WTC11 (cell line): ENCODE data around the gene RGS13. TPM values are rescaled to one million over a fixed set of nuclear protein-coding genes. Genes with fewer than 3 reads are reported as not detected.

ENCODE experiments used
- ATAC-seq: fragments of 200-7000 bp; cut with Tn5 transposase; 2 replicates; pipeline ENCODE4 v1.10.0; 2021; ENCODE audit warnings: mild to moderate bottlenecking, moderate library complexity
- CTCF ChIA-PET: fragments of 300-600 bp; sonication (Branson Sonifier 250); formaldehyde crosslinking; loops from one replicate; lab custom pipeline; 2021; ENCODE audit warnings: antibody characterized with exemption; lab: Charles Lee
- POLR2A ChIA-PET: fragments of 350-600 bp; sonication (Branson Sonifier 250); formaldehyde crosslinking; loops from one replicate; lab custom pipeline; 2021; ENCODE audit warnings: antibody characterized with exemption; lab: Charles Lee
- DNase-seq: peaks from one replicate; pipeline ENCODE4 v3.0.0; 2021; ENCODE audit warnings: low spot score
- H3K27ac Mint-ChIP-seq: 2 replicates; pipeline ENCODE4 v1.8.0; 2021; ENCODE audit warnings: mixed read lengths
- H3K27me3 Mint-ChIP-seq: 2 replicates; pipeline ENCODE4 v1.8.0; 2021; ENCODE audit warnings: low read depth, mild to moderate bottlenecking, moderate library complexity, mixed read lengths
- H3K36me3 Mint-ChIP-seq: 2 replicates; pipeline ENCODE4 v1.8.0; 2021; ENCODE audit warnings: mixed read lengths
- H3K4me1 Mint-ChIP-seq: 2 replicates; pipeline ENCODE4 v1.8.0; 2022; ENCODE audit warnings: mixed read lengths
- H3K4me3 Mint-ChIP-seq: 2 replicates; pipeline ENCODE4 v1.8.0; 2021; ENCODE audit warnings: mild to moderate bottlenecking, moderate library complexity, mixed read lengths
- H3K9me3 Mint-ChIP-seq: 2 replicates; pipeline ENCODE4 v1.8.0; 2021; ENCODE audit warnings: mixed read lengths
- JAZF1 ChIP-seq: fragments of 250-450 bp; sonication (Bioruptor Pico); IDR thresholded peaks from 2 replicates; pipeline ENCODE4 v1.9.0; 2021; ENCODE audit warnings: moderate library complexity, mild to moderate bottlenecking, inconsistent platforms
- MXD4 ChIP-seq: fragments of 250-450 bp; sonication (Bioruptor Pico); IDR thresholded peaks from 2 replicates; pipeline ENCODE4 v1.8.0; 2021; ENCODE audit warnings: mild to moderate bottlenecking, moderate library complexity, borderline replicate concordance
- NR2C2 ChIP-seq: sonication (generic); formaldehyde crosslinking; IDR thresholded peaks from 2 replicates; pipeline ENCODE4 v1.8.0; 2022; ENCODE audit warnings: mild to moderate bottlenecking, missing genetic modification reagents
- NR3C1 ChIP-seq: sonication (generic); formaldehyde crosslinking; conservative IDR thresholded peaks from 2 replicates; pipeline ENCODE4 v1.8.1; 2023; ENCODE audit warnings: low read depth, mild to moderate bottlenecking, missing genetic modification reagents
- ZNF121 ChIP-seq: sonication (generic); formaldehyde crosslinking; IDR thresholded peaks from 2 replicates; pipeline ENCODE4 v1.8.0; 2023; ENCODE audit warnings: missing genetic modification reagents
- ZNF219 ChIP-seq: sonication (generic); formaldehyde crosslinking; IDR thresholded peaks from 2 replicates; pipeline ENCODE4 v1.8.0; 2023; ENCODE audit warnings: missing genetic modification reagents, mild to moderate bottlenecking, borderline replicate concordance
- total RNA-seq: library from RNA; stranded (reverse); gene quantifications from 3 replicates; pipeline ENCODE4 v1.2.3, GENCODE V29; 2021
- TF ChIP-seq, protein P1 (sequence below): sonication (generic); formaldehyde crosslinking; IDR thresholded peaks from 2 replicates; pipeline ENCODE4 v1.8.1; 2022; ENCODE audit warnings: low read depth, missing genetic modification reagents, borderline replicate concordance
- TF ChIP-seq, protein P2 (sequence below): sonication (generic); formaldehyde crosslinking; IDR thresholded peaks from 2 replicates; pipeline ENCODE4 v1.8.1; 2022; ENCODE audit warnings: low read depth, mild to moderate bottlenecking, moderate library complexity, missing genetic modification reagents, borderline replicate concordance
- TF ChIP-seq, protein P3 (sequence below): sonication (generic); formaldehyde crosslinking; IDR thresholded peaks from 2 replicates; pipeline ENCODE4 v1.8.1; 2023; ENCODE audit warnings: mild to moderate bottlenecking, moderate library complexity, missing genetic modification reagents
- TF ChIP-seq, protein P4 (sequence below): sonication (generic); formaldehyde crosslinking; IDR thresholded peaks from 2 replicates; pipeline ENCODE4 v1.8.0; 2022; ENCODE audit warnings: mild to moderate bottlenecking, missing genetic modification reagents
- TF ChIP-seq, protein P5 (sequence below): sonication (generic); formaldehyde crosslinking; IDR thresholded peaks from 2 replicates; pipeline ENCODE4 v1.8.0; 2022; ENCODE audit warnings: mild to moderate bottlenecking, missing genetic modification reagents
- TF ChIP-seq, protein P6 (sequence below): fragments of 250-450 bp; sonication (Bioruptor Pico); IDR thresholded peaks from 2 replicates; pipeline ENCODE4 v1.8.0; 2021; ENCODE audit warnings: mild to moderate bottlenecking
- TF ChIP-seq, protein P7 (sequence below): sonication (generic); formaldehyde crosslinking; IDR thresholded peaks from 2 replicates; pipeline ENCODE4 v1.8.1; 2022; ENCODE audit warnings: mild to moderate bottlenecking, missing genetic modification reagents, moderate library complexity, borderline replicate concordance
- TF ChIP-seq, protein P8 (sequence below): fragments of 250-450 bp; sonication (Bioruptor Pico); conservative IDR thresholded peaks from 2 replicates; pipeline ENCODE4 v1.9.0; 2021; ENCODE audit warnings: mild to moderate bottlenecking
- TF ChIP-seq, protein P9 (sequence below): sonication (generic); formaldehyde crosslinking; IDR thresholded peaks from 2 replicates; pipeline ENCODE4 v1.8.0; 2023; ENCODE audit warnings: missing genetic modification reagents, mild to moderate bottlenecking, borderline replicate concordance

RGS13 gene
- total RNA-seq, 1 experiment from 2014 or later: not detected

DNA sequence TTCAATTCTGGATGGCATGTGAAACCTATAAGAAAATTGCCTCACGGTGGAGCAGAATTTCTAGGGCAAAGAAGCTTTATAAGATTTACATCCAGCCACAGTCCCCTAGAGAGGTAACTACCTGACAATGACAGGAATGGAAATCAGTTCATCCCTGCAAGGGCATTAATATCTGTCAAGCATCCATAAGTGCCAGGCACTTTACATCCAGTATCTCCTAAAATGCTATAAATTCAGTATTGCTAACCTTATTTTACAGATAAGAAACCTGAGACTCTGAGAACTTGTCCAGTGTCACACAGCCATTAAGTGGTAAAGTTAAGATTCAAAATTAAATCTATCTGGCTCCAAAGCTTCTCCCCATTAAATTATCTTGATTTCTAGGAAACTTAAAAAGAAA lies 22.3 kb downstream of the RGS13 start (continued):
- TF ChIP-seq, protein P1, sequence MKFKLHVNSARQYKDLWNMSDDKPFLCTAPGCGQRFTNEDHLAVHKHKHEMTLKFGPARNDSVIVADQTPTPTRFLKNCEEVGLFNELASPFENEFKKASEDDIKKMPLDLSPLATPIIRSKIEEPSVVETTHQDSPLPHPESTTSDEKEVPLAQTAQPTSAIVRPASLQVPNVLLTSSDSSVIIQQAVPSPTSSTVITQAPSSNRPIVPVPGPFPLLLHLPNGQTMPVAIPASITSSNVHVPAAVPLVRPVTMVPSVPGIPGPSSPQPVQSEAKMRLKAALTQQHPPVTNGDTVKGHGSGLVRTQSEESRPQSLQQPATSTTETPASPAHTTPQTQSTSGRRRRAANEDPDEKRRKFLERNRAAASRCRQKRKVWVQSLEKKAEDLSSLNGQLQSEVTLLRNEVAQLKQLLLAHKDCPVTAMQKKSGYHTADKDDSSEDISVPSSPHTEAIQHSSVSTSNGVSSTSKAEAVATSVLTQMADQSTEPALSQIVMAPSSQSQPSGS (CRISPR knock-in tag): no peak
- TF ChIP-seq, protein P2, sequence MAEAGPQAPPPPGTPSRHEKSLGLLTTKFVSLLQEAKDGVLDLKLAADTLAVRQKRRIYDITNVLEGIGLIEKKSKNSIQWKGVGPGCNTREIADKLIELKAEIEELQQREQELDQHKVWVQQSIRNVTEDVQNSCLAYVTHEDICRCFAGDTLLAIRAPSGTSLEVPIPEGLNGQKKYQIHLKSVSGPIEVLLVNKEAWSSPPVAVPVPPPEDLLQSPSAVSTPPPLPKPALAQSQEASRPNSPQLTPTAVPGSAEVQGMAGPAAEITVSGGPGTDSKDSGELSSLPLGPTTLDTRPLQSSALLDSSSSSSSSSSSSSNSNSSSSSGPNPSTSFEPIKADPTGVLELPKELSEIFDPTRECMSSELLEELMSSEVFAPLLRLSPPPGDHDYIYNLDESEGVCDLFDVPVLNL (CRISPR knock-in tag): no peak
- TF ChIP-seq, protein P3, sequence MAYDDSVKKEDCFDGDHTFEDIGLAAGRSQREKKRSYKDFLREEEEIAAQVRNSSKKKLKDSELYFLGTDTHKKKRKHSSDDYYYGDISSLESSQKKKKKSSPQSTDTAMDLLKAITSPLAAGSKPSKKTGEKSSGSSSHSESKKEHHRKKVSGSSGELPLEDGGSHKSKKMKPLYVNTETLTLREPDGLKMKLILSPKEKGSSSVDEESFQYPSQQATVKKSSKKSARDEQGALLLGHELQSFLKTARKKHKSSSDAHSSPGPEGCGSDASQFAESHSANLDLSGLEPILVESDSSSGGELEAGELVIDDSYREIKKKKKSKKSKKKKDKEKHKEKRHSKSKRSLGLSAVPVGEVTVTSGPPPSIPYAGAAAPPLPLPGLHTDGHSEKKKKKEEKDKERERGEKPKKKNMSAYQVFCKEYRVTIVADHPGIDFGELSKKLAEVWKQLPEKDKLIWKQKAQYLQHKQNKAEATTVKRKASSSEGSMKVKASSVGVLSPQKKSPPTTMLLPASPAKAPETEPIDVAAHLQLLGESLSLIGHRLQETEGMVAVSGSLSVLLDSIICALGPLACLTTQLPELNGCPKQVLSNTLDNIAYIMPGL (CRISPR knock-in tag): no peak

DNA sequence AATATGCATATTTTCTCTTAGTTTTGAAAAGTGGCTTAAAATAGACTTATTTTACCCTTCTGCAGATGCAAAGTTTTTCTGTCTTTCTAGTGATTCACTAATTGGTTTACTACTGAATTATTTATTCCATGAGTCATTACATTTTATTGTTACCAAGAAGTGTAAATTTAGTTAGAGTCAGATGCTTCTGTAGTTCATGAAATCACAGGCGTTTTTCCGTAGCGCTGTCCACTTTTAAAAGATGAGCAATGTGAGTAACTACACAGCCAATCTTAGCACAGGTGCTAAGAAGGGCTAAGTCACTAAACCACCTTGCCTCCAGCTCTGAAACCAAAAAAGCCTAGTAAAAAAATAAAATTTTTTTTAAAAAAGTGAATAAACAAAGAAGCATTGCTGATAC lies 24.7 kb downstream of the RGS13 start:
- Mint-ChIP-seq H3K9me3 (peaks cover 21% of the 10 kb centered on the region), H3K27ac (no peak overlapping the region), H3K36me3 (no peaks in the 10 kb centered on the region), H3K4me1 (no peaks in the 10 kb centered on the region), H3K27me3 (no peaks in the 10 kb centered on the region), H3K4me3 (no peak overlapping the region)
- ChIA-PET POLR2A (interaction anchor here (0.6 kb wide), 1 partner anchor 415 kb away, joined by 3 read pairs; no protein-coding TSS in a partner anchor), CTCF (no interaction called here)
- ATAC-seq (no peak), DNase-seq (no peak)
- TF ChIP-seq ZNF219 (CRISPR knock-in tag) (no peak), NR2C2 (CRISPR knock-in tag) (no peak), ZNF121 (CRISPR knock-in tag) (no peak), MXD4 (CRISPR knock-in tag) (no peak), NR3C1 (CRISPR knock-in tag) (no peak), JAZF1 (CRISPR knock-in tag) (no peak)
- TF ChIP-seq, protein P4, sequence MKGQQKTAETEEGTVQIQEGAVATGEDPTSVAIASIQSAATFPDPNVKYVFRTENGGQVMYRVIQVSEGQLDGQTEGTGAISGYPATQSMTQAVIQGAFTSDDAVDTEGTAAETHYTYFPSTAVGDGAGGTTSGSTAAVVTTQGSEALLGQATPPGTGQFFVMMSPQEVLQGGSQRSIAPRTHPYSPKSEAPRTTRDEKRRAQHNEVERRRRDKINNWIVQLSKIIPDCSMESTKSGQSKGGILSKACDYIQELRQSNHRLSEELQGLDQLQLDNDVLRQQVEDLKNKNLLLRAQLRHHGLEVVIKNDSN (CRISPR knock-in tag): no peak
- TF ChIP-seq, protein P5, sequence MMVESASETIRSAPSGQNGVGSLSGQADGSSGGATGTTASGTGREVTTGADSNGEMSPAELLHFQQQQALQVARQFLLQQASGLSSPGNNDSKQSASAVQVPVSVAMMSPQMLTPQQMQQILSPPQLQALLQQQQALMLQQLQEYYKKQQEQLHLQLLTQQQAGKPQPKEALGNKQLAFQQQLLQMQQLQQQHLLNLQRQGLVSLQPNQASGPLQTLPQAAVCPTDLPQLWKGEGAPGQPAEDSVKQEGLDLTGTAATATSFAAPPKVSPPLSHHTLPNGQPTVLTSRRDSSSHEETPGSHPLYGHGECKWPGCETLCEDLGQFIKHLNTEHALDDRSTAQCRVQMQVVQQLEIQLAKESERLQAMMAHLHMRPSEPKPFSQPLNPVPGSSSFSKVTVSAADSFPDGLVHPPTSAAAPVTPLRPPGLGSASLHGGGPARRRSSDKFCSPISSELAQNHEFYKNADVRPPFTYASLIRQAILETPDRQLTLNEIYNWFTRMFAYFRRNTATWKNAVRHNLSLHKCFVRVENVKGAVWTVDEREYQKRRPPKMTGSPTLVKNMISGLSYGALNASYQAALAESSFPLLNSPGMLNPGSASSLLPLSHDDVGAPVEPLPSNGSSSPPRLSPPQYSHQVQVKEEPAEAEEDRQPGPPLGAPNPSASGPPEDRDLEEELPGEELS: no peak
- TF ChIP-seq, protein P6, sequence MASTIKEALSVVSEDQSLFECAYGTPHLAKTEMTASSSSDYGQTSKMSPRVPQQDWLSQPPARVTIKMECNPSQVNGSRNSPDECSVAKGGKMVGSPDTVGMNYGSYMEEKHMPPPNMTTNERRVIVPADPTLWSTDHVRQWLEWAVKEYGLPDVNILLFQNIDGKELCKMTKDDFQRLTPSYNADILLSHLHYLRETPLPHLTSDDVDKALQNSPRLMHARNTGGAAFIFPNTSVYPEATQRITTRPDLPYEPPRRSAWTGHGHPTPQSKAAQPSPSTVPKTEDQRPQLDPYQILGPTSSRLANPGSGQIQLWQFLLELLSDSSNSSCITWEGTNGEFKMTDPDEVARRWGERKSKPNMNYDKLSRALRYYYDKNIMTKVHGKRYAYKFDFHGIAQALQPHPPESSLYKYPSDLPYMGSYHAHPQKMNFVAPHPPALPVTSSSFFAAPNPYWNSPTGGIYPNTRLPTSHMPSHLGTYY (CRISPR knock-in tag): no peak
- TF ChIP-seq, protein P7, sequence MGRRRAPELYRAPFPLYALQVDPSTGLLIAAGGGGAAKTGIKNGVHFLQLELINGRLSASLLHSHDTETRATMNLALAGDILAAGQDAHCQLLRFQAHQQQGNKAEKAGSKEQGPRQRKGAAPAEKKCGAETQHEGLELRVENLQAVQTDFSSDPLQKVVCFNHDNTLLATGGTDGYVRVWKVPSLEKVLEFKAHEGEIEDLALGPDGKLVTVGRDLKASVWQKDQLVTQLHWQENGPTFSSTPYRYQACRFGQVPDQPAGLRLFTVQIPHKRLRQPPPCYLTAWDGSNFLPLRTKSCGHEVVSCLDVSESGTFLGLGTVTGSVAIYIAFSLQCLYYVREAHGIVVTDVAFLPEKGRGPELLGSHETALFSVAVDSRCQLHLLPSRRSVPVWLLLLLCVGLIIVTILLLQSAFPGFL: no peak
- TF ChIP-seq, protein P8, sequence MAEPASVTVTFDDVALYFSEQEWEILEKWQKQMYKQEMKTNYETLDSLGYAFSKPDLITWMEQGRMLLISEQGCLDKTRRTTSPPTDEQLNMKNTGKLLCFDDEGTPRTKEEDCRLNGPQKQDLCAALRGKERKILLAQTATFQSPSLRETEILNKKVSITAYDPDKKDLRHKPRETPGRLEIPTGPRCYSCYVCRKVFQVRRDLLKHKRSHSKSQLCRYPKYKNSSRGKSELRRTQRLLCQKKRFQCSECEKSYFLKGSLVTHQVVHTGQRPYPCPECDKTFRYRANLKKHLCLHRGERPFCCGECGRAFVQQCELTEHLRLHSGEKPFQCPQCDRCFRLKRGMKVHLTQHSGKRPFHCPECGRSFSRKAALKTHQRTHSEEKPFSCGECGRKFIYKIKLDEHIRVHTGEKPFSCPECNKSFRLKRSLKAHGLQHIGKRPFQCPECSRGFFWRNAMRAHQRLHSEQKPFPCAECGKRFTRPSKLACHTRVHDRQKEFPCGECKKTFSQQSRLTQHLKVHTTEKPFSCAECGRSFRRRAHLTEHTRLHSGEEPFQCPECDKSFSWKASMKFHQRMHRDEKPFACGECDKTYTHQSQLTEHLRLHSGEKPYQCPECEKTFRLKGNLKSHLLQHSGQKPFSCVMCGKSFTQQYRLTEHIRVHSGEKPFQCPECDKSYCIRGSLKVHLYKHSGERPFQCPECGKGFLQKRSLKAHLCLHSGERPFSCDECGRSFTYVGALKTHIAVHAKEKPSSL (CRISPR knock-in tag): no peak
- TF ChIP-seq, protein P9, sequence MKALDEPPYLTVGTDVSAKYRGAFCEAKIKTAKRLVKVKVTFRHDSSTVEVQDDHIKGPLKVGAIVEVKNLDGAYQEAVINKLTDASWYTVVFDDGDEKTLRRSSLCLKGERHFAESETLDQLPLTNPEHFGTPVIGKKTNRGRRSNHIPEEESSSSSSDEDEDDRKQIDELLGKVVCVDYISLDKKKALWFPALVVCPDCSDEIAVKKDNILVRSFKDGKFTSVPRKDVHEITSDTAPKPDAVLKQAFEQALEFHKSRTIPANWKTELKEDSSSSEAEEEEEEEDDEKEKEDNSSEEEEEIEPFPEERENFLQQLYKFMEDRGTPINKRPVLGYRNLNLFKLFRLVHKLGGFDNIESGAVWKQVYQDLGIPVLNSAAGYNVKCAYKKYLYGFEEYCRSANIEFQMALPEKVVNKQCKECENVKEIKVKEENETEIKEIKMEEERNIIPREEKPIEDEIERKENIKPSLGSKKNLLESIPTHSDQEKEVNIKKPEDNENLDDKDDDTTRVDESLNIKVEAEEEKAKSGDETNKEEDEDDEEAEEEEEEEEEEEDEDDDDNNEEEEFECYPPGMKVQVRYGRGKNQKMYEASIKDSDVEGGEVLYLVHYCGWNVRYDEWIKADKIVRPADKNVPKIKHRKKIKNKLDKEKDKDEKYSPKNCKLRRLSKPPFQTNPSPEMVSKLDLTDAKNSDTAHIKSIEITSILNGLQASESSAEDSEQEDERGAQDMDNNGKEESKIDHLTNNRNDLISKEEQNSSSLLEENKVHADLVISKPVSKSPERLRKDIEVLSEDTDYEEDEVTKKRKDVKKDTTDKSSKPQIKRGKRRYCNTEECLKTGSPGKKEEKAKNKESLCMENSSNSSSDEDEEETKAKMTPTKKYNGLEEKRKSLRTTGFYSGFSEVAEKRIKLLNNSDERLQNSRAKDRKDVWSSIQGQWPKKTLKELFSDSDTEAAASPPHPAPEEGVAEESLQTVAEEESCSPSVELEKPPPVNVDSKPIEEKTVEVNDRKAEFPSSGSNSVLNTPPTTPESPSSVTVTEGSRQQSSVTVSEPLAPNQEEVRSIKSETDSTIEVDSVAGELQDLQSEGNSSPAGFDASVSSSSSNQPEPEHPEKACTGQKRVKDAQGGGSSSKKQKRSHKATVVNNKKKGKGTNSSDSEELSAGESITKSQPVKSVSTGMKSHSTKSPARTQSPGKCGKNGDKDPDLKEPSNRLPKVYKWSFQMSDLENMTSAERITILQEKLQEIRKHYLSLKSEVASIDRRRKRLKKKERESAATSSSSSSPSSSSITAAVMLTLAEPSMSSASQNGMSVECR (CRISPR knock-in tag): no peak
- TF ChIP-seq, protein P3 (CRISPR knock-in tag): no peak
